GM18951 (cell line): ENCODE measurements around the gene MAN1C1.

Source experiments
- POLR2A ChIP-seq: IDR thresholded peaks from 4 replicates; pipeline ENCODE4 v1.6.1; 2011; ENCODE audit warnings: mild to moderate bottlenecking; ENCODE audit not compliant: insufficient read length, insufficient read depth; ENCODE audit errors: extremely low read depth
- in situ Hi-C: fragments of 300-500 bp; cut with MboI; formaldehyde crosslinking; loops from one replicate; pipeline ENCODE4 v1.12.0; 2022; ENCODE audit warnings: low sequenced_read_pairs, mixed read lengths, inconsistent platforms; ENCODE audit not compliant: unreplicated experiment

The MAN1C1 gene

DNA sequence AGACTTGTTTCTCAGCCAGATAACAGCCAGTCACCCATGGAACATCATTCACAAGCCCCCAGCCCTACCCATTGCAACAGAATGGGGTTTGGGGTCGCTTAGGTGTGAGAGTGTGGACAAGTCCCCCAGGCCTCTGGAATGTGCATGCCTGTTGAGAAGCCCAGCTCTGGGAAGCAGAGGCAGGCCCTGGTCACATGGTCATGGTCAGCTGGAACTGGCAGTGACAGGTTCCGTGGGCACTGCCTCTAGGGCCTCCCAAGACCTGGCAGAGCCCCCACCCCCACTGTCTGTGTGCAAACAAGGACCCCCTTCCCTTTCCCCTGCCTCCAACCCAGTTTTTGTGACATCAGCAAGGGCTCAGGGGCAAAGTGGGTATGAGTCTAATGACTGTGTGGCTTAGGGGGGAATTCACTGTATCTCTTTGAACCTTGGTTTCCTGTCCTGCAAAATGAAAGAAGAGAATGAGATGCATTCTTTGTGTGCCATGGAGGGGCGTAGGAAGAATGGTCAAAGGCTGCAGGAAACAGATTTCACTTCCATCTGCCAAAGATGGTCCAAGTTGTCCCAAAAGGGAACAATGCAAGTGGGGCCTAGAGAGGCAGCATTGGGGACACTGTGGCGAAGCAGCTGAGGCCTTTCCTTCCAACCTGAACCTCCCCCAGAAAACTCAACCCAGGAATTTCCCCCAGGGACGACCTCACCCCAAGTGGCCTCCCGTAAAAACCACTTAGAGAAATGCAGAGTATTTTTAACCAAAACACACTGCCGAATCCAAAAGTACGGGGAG is 148.7 kb downstream of the MAN1C1 start:
- in situ Hi-C loops = no loop called here
- TF ChIP-seq POLR2A = no peak

DNA sequence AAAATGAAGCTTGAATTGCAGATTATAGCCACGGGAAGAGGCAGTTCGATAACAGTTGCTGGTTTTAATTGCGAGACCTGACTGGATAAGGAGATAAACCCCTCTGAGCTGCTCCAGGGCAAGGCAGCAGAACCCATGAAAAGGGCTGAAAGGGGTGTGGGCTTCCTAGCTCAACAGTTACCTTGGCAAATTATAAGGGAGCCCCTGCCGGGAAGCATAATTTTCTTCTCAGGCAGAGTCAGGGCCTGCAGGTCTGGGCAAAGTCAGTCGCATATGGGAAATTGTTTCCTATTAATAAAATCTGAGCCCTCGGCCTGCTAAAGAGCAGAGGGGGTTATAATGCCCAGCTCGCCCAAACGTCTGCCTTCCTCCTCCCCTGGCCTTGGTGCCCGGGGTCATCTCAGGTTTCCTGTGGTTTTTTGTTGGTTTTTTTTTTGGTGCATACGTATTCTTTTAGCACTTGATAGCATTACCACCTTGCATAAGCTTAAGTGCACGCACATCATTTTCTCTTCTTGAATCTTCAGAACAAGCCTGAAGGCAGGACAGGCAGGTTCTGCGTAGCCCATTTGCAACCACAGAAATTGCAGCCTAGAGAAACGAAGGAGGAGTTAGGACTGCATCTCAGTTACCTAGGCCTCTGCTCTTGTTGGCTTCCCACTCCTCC is 149.5 kb downstream of the MAN1C1 start:
- in situ Hi-C loops = no loop called here
- no peak for TF ChIP-seq POLR2A

DNA sequence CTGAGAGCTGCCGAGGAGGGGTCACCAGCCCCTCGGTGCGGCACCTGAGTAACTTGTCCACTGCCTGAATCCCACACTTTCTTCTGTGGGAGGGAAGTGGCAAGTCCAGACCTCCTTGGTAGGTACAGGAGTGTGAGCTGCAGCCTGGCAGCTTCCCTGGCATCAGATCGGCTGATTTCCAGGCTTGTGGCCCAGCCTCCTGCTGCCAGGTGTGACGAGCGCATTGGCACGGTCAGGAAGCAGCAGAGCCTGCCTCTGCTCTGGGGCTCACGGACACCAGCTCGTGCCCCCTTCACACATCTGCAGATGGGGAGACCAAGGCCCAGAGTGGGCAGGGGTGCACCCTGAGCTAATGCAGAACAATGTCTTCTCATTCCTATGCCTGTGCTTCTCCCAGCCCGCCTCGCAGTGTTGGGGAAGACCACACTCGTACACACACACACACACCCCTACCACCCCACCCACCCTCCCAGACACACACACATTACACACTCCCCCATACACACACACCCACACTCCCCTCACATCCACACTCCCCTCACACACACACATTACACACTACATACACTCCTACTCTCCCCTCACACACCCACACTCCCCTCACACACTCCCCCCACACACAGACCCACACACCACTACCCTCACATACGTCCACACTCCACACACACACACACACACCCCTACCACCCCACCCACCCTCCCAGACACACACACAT is 150.3 kb downstream of the MAN1C1 start:
- in situ Hi-C loops = no loop called here
- TF ChIP-seq POLR2A = no peak

DNA sequence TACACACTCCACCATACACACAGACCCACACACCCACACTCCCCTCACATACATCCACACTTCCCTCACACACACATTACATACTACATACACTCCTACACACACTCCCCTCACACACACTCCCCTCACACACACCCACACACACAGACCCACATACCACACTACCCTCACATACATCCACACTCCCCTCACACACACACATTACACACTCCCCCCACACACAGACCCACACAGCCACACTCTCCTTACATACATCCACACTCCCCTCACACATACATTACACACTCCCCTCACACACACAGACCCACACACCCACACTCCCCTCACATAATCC is 150.8 kb downstream of the MAN1C1 start:
- in situ Hi-C loops = no loop called here
- TF ChIP-seq POLR2A = no peak

DNA sequence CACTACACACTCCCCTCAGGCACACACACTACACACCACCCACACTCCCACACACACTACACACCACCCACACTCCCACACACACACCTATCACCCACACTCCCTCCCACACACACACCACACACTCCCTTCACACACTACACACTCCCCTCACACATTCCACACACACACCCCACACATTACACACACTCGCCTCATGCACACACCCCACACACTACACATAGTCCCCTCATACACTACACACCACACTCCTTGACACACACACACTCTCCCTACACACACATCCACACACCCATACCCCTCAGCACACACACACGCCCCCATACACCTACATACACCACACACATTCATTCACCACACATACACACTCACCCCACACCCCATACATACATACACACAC is 152.4 kb downstream of the MAN1C1 start:
- in situ Hi-C loops = no loop called here
- TF ChIP-seq POLR2A = no peak

DNA sequence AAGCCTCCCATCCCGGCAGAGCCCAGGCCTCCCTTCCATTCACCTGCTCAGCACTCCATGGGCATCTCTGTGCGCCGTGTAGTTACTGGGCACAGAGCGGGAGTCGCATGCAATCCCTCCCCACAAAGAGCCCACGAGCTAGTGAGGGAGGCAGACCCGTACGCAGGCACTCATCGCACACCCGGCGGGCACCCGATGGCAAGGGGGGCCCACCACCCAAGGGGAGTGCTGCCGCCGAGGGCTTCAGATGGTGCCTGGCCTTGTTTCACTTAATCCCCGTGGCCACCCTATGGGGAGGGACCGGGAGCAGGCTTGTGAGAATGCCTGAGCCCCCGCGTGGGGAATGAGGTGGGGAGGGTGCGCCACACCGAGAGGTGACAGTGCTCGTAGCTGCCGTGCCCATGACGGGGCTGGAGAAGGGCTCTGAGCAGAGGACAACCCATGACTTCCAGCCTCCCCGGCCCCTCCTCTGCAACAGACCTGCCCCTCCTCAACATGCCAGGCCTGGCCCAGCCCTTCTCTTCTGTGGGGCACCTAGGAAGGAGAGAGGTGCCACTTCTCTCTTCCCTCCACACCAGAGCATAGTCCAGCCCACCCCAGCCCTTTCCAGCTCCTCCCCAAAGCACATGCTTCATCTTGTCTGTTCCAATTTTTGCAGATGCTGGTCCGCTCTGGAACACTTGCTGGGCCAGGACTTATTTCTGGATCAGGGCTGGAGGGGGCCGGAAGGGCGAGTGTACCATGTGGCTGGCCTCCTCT is 153.2 kb downstream of the MAN1C1 start:
- no peak for TF ChIP-seq POLR2A
- in situ Hi-C loops = no loop called here

DNA sequence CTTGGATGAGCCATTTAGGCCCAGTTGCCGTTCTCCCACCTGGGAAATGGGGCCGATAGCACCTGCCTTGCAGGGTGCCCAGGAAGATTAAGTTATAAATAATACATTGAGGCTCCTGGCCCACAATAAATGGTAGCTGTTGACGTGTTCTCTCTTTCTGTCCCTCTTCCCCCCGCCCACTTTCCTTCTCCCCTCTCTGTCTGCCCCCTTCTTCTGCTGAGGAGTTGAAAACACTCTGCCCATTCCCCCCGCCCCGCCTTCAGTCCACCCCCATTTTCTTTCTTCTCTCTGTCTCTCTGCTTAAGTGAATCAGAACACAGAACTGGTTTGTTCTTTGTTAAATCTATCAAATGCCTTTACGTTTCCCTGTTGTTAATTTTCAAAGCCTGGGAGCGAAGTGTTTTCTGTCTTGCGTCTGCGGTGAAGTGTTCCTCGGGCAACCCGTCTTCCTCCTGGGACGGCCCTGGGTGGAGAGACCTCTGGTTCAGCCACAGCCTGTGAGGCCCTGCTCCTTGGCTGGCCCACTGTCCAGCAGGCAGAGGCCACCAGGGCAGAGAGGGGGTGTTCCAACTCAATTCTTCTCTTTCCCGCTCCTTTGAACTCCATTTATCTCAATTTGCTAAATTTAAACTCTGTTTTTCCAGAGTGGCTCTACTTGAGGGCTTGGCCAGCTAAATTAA is 154.1 kb downstream of the MAN1C1 start:
- TF ChIP-seq POLR2A = no peak
- in situ Hi-C loops = no loop called here

DNA sequence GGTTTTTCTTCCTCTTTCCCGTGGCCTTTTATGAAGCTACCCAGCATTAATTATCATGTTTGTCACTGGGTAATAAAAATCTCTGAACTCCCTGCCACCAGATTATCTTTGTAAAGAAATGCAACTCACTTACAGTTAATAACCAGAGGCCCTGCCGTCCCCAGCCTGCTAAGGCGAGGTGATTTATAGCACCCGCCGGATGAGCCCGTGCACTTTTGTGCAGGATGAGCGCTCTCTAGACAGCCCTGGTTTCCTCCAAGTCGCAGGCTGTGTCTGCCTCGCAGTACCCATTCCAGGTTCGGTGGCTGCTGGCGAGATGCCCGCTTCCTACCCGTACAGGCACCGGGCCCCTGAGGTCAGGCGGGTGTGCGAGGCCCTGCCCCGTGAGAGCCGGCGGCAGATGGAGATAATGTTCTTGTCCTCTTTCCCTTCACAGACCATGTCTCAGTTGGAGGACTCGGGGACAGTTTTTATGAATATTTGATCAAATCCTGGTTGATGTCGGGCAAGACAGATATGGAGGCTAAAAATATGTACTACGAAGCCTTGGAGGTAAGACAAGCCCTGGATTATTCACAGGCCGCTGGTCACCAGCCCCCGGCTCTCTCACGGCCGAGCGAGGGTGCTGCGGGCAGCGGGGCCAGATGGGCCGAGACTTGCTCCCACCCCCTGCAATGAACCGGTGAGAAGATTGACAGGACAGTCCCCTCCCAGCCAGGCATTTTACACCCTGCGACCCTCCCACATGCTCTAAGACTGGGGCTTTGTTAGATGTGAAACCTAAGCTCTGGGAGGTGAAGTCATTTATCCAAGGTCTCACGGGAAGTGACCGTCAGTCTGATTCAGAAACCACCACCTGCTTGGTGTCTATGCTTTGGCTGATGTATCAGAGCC is 154.9 kb downstream of the MAN1C1 start:
- no peak for TF ChIP-seq POLR2A

DNA sequence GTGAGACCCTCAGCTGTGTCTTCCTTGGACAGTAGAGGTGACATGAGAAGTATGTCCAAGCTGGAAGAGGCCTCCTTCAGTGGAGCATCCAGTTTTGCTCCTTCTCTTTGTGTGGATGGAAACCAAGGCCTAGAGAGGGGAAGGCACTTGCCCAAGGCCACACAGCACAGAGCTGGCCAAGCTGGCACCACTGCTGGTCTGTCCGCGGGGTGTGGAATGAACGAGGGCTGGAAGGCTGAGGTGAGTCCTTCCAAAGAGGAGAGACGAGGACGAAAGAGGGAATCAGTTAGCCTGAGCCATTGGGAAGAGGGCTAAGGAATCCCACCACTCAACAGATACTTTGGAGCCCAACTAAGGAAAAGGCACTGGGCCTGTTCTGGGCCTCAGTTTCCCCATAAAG is 155.6 kb downstream of the MAN1C1 start:
- in situ Hi-C loops = no loop called here

More for the DNA sequence above, 154.9 kb downstream of the MAN1C1 start:
- in situ Hi-C loops = no loop called here

DNA sequence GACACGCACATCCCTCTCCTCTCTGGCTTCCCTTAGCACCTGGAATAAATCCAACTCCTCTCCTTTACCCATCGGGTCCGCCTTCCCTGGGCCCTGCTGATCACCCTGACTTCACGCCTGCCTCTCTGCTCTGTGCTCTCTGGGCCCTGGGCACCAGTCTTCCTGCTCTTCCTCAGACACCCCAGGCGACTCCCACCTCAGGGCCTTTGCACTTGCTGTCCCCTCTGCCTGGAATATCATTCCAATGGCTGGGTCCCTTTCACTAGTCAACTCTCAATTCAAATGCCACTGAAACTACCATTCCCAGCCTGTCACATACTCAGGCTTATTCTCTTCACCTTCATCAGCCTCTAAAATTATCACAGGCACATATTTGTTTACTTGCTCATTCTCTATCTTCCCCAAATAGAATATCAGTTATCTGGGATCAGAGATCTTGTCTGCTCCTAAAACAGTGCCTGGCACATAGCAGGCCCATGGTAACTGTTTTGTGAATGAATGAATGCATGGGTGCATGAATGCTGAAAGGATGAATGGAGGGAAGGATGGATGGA is 156.2 kb downstream of the MAN1C1 start:
- no peak for TF ChIP-seq POLR2A
- in situ Hi-C loops = no loop called here

More for the DNA sequence above, 155.6 kb downstream of the MAN1C1 start:
- no peak for TF ChIP-seq POLR2A

DNA sequence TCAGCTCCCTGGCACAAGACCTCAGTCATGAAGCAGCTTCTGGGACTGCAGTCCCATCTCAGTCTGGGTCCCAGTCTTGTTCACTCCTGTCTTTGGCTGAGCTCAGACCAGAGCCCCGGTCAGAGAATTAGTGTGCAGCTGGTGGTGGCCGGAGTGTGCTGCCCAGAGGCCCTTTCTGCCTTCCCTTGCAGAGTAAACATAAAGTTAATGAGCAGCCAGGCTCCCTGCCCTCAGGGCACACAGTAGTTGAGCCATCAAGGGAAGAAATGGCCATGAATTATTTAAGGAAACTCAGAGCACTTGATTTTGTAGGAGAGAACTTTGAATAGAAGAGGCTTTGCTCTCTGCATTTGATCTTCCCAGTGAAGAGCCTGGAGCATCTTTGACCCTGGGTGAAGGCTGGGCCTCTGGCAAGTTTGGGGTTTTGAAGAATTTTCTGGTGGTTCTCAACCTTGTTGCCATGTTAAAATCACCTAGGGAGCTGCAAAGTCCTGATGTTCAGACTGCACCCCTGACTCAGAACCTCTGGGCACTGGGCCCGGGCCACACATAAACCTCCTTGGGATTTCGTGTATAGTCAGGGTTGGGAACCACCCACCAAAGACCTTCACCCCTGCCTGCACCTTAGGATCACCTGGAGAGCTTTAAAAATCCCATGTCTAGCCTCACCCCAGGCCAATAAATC is 157.0 kb downstream of the MAN1C1 start:
- TF ChIP-seq POLR2A = no peak
- in situ Hi-C loops = no loop called here

DNA sequence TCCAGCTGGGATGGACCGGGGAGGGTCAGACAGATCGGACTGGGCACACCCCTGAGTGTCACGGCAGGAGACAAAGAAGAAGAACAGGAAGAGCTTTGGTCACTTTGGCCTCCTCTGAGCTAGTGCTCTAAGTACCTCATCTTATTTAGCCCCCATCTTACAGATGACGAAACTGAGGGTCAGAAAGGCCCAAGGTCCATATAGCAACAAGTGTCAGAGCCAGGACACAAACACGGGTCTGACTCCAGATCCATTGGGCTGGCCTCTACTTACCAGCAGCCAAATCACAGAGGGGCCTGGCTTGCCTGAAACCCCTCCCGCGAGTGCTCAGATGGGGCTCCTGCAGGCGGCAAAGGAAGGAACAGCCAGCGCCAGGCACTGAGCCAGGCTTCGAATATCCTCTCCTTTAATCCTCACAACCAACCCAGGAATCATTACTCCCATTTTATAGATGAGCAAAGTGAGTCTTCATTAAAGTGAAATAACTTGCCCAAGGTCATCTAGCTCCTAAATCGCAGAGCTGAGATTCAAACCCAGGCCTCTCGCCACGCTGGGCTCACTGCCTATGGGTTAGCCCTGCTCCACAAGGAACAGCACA is 157.7 kb downstream of the MAN1C1 start:
- TF ChIP-seq POLR2A = no peak
- in situ Hi-C loops = no loop called here
